ENCODE results near the gene SMARCC1. TPM values are rescaled to one million over a fixed set of nuclear protein-coding genes. Genes with fewer than 3 reads are reported as not detected.
A peak's percentile ranks its signal among the peaks of the same experiment; 100 is the strongest.

The SMARCC1 gene
- total and polyA plus RNA-seq, 8 donors = 9.0 to 58.7 (median 44.2) TPM

DNA sequence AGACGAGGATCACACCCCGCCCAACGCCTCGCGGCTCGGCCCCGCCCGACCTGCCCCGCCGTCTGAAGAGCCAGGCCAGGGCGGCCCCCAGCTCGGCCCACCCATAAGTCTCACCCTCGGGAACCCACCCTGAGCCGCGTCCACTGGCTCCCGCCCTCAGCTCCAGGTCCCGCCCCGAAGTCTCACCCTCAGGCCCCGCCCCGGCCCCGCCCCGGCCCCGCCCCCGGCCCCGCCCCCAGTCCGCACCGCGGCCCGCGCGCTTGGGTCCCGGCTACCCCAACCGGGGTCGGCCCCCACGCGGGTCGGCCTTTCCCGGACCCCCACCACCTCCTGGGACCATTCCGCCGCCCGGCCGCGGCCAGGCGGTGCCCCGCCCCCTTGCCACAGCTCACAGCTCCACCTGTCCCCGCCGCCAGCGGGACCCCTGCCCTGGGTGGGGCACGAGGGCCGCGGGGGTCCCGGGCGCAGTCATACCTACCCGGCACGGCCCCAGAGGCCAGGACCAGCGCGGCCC is 203.5 kb downstream of the SMARCC1 start:
- DNase-seq (peak; percentile 23 to 82 (median 47)), FAIRE-seq (no peak), ATAC-seq (peak; percentile 63 to 85 (median 78))
- intact Hi-C loops (cut with DNase I) = no loop called here
- Histone ChIP-seq H3K4me1 (peaks cover 0 to 7% (median 0%) of the 10 kb centered on the region in 3 donors), H3K36me3 (no peaks in the 10 kb centered on the region), H3K9me3 (no peaks in the 10 kb centered on the region), H3K27me3 (peaks cover 0 to 4% (median 0%) of the 10 kb centered on the region in 4 donors), H3K4me3 (peak overlapping the region; percentile 18 to 63 (median 35)), H3K27ac (no peak overlapping the region)
- WGBS, 2 donors = 0 to 2% methylated on average over 9 to 57 of the region's 57 CpGs
- TF ChIP-seq, protein P1, sequence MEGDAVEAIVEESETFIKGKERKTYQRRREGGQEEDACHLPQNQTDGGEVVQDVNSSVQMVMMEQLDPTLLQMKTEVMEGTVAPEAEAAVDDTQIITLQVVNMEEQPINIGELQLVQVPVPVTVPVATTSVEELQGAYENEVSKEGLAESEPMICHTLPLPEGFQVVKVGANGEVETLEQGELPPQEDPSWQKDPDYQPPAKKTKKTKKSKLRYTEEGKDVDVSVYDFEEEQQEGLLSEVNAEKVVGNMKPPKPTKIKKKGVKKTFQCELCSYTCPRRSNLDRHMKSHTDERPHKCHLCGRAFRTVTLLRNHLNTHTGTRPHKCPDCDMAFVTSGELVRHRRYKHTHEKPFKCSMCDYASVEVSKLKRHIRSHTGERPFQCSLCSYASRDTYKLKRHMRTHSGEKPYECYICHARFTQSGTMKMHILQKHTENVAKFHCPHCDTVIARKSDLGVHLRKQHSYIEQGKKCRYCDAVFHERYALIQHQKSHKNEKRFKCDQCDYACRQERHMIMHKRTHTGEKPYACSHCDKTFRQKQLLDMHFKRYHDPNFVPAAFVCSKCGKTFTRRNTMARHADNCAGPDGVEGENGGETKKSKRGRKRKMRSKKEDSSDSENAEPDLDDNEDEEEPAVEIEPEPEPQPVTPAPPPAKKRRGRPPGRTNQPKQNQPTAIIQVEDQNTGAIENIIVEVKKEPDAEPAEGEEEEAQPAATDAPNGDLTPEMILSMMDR (IDR thresholded peaks at IDR 0.05) = no peak

DNA sequence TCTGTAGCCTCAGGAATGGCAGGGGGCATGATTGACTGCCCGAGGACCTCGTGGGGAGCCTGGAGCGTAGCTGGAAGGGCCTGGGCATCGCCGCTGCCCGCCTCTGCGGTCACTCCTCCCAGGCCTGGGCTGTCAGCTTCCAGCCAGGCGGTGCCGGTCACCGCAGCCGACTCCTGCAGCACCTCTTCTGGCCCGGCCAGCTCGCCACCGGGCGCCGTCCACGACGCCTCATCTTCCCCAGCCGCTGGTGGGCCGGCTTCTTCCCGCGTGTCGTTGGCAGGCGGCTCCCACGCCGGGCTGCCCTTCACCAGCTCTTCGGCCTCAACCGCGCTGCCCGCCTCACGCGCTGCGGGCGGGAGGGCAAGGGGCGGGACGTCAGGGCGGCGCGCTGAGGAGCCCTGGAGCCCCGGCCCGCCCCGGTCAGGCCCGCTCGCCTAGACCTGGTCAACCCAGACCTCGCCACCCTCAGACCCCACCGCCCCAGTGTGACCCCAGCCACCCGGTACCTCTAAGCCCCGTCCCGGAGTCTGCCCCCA is 204.0 kb downstream of the SMARCC1 start:
- FAIRE-seq = no peak
- H3K4me1 ChIP-seq = peaks cover 0 to 7% (median 0%) of the 10 kb centered on the region in 3 donors
- peaks cover 0 to 4% (median 0%) of the 10 kb centered on the region in 4 donors for H3K27me3 ChIP-seq
- H3K9me3 ChIP-seq = no peaks in the 10 kb centered on the region
- H3K4me3 ChIP-seq = peak overlapping the region; percentile 18 to 63 (median 35)
- H3K36me3 ChIP-seq = no peaks in the 10 kb centered on the region
- intact Hi-C loops (cut with DNase I) = no loop called here
- H3K27ac ChIP-seq = no peak overlapping the region
- peak; percentile 47 to 73 (median 64) for ATAC-seq
- TF ChIP-seq, protein P1 (IDR thresholded peaks at IDR 0.05) = no peak
- peak in 3 of 6 donors; percentile 4 to 81 (median 36) for DNase-seq
- WGBS, 2 donors = 5 to 6% methylated on average over 32 to 49 of the region's 49 CpGs

DNA sequence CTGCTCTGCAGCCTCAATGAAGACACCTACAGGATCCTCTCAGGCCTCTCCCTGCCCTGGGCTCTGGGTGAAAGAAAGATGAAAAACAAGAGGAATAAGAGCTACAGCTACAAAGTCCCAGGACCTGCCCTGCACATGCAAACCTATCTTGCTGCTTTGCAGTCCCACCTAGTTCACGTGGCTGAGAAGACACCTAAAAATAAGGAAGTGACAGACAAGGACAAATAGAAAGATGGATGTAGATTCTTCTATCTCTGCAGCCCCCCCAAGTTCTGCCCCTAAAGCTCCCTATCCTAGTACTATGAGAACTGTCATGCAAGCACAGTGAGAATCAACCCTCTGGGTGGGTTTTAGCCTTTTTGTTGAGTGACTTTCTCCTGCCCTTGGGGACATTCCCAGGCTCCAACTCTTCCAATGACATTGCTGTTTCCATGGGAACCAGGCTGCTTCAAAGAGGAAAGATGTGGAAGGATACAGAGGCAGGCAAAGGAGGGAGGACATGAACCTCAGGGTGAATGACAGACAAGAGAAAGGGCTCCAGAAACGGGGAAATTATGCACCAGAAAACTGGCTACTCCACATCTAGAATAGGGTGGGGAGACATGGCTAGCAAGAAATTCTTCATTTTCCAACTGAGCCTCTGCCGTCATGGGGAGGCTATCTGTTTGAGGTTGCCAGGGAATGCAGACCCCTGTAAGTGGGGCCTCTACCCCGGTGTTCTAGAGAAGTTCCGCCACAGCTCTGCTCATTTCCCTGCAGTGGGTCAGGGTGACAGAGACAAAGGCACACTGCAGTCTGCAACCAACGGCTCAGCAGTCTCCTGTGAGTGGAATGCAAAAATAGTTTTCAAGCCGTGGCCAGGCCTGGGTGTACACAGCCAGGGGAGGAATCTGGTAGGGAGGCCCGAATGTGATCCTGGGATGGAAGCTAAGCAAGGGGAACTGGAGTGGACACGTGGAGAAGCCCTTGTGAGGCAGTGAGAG is 208.2 kb downstream of the SMARCC1 start:
- 72 to 81% methylated on average over 9 of the region's 9 CpGs for WGBS, 2 donors

DNA sequence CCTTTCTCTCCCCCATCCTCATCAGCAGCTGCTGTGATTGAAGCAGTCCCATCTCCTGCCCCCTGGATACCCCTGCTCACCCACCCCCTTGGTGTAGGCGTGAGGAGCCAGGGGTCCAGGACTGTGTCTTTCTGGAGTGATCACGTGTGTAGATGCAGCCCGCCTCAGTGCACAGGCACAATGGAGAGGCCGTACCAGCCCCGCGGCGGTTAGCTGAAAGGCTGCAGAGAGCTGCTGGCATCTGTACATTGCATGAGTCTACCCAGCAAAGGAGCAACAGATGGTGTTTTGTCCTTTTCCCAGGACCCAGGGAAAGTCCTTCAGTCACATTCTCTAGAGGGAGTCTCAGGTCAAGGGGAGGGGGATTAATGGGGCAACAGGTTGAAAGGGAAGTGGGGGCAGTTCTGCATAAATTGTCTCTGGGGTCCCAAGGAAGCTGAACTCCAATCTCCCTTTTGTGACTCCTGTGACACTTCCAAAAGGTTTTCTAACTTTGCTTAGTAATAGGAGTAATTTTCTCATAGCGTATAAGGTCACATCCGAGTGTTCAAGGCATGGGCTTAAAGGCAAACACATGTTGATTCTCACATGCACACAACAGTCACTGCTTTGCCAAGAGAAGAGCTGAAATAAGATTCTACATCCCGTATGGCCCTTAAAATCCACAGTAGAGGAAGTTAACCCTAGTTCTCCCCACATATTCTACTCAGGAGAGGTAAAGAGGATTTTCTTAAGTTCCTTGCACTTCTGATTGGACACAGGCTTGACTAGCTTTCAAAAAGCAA is 210.1 kb downstream of the SMARCC1 start:
- no peaks in the 10 kb centered on the region for H3K9me3 ChIP-seq
- no peaks in the 10 kb centered on the region for H3K36me3 ChIP-seq
- no peaks in the 10 kb centered on the region for H3K4me1 ChIP-seq
- no peak overlapping the region for H3K27ac ChIP-seq
- DNase-seq = no peak
- no peak overlapping the region for H3K4me3 ChIP-seq
- intact Hi-C loops (cut with DNase I) = no loop called here
- H3K27me3 ChIP-seq = no peaks in the 10 kb centered on the region
- TF ChIP-seq, protein P1 (IDR thresholded peaks at IDR 0.05) = no peak
- no peak for ATAC-seq
- FAIRE-seq = no peak
- 67 to 69% methylated on average over 10 of the region's 10 CpGs for WGBS, 2 donors

More for the DNA sequence above, 208.2 kb downstream of the SMARCC1 start:
- FAIRE-seq (no peak), DNase-seq (no peak), ATAC-seq (no peak)
- H3K27me3 ChIP-seq = no peaks in the 10 kb centered on the region
- H3K36me3 ChIP-seq = no peaks in the 10 kb centered on the region
- TF ChIP-seq, protein P1 (IDR thresholded peaks at IDR 0.05) = no peak
- peaks cover 0 to 7% (median 0%) of the 10 kb centered on the region in 3 donors for H3K4me1 ChIP-seq
- H3K9me3 ChIP-seq = no peaks in the 10 kb centered on the region
- intact Hi-C loops (cut with DNase I) = no loop called here
- H3K27ac ChIP-seq = no peak overlapping the region
- H3K4me3 ChIP-seq = no peak overlapping the region
